HG03066 (cell line): Measurements from ENCODE around the gene CHCHD6.

ENCODE experiments used
- ATAC-seq: cut with Tn5 transposase; IDR thresholded peaks from one replicate; pipeline ENCODE4 v1.9.1; 2021; ENCODE audit warnings: low read depth; ENCODE audit not compliant: unreplicated experiment

The CHCHD6 gene

DNA sequence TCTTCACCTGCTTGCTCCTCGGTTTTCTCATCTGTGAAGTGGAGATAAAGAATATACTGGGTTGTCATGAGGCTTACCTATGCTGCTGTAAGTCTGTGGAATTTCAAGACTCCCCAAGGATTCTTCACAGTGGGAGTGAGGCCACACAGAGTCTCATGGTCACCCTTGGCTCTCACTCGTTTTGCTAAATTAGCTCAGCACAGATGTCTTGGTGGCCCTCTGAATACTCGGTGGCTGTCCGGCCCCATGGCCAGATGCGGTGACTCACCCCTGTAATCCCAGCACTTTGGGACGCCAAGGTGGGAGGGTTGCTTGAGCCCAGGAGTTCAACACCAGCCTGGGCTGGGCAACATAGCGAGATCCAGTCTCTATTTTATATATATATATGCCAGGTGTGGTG is 5.0 kb upstream of the CHCHD6 start:
- no peak for ATAC-seq

DNA sequence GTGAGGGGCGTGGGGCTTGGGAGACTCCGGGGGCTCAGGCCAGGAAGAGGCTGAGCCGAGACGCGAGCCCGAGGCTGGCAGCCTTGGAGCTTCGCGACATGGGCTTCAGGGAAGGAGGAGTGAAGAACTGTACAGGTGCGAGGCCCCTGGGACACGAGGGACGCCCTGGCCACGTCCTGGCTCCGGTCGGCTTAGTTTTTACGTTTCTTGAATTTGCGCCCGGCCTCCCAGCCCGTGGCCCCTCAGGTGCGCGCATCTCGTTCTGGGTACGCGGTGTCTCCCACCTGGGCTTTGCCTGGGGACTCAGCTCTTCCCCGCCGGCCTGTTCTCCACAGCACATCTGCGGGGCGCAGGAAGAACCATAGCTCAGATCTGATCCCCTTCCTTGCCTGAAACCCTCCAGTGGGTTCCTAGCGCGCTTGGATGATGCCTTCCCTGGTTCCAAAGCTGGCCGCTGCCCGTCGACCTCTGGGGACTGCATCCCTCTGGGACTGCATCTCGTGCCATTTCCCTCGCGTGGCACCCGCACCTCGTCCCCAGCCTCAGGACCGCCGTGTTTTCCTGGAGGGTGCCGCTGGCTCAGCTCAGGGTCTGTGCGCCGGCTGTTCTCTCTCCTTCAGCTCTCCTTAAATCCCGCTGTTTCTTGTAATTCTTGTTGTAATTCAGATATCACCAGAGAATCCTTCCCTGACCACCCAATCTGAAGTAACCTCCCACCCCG is 614 bp downstream of the CHCHD6 start:
- no peak for ATAC-seq

DNA sequence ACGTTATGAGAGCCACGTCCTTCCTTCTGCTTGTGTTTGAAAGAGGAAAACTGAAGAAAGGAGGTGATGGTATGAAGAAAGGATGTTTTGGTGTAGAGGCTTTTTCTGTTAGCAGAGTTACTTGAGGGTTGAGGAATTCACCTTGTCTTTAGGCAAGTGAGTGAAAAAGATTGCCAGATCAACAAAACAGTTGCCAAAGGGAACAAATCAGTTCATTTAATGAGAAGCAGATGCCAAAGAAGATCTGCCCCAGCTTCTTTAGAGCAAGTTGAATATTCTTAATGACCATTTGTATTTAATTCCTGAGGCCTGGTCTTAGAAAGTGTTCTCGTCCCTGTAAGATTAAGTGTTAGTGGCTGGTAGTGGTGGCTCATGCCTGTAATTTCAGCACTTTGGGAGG is 2.6 kb downstream of the CHCHD6 start:
- no peak for ATAC-seq

DNA sequence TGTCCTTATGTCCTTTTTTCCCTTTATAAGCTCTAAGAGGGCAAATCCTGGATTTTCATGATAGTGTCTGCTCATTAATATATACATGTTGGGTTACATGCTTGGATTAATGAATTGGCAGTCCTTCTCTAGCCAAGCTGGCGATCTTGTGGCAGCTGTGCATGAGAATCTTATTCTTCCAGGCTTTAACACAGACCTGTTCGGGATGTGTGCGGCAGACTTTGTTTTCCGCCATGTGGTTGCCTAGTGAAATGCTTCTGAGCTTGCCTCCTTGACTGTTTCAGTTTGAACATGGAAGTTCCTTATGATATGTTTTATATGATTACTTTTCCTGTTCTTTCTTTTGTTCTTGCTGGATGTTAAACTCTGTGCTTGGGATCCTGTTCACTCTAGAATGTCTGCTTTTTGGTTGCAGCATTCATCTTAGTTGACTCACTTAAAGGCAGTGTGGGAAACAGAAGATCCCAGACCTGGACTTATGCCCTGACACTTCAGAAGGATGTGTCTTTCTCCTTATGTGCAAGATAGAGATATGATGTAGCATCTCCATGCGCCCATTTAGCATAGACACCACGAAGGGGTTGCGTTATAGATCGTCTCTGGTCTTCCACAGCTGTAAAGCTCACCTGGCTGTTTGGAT is 7.2 kb downstream of the CHCHD6 start:
- ATAC-seq = no peak

DNA sequence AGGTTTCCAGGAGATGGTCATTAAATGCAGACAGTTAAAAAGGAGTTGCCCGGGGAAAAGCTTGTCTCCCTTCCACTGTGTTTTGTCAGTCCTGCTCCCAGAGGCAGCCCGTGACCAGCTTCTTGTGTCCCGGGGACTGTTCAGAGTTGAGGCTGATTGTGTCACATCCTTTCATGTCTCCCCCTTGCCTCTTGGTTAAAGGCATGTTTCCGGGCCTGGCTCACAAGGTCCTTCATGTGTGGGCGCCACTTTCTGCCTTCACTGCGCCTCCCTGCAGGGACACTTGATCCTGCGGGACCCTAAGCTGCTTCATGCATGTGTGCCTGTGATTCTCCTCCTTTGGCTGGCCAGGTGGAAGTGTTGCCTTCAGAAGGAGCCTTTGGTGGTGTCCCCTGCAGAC is 9.2 kb downstream of the CHCHD6 start:
- ATAC-seq = no peak

DNA sequence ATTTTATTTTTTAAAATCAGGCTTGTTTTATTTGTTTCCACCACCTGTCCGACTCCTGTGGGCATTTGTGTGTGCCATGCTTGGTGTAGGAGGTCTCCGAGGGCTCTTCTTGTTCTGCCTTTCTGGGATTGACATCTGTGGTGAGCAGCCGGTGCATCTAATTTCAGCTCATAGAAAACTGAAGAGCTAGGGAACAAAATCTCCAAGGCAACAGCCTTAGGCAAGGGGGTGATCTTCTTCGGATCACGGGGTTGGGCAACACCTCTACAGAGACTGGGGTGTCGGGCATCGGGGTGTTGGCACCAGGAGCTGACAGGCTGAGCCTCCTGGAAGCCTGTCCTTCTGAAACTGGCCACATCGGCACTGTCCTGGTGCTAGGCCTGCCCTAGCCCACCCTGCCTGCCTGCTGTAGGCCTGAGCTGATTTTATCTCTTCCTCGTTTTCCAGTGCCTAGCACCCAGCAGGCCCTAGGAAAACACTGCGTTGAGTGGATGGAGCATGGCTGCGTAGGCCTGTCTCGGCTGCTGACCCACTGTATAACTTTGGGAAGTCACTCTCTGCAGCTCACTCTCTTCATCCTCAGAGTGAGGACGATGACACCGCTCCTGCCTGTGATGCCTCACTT is 10.3 kb downstream of the CHCHD6 start:
- no peak for ATAC-seq

DNA sequence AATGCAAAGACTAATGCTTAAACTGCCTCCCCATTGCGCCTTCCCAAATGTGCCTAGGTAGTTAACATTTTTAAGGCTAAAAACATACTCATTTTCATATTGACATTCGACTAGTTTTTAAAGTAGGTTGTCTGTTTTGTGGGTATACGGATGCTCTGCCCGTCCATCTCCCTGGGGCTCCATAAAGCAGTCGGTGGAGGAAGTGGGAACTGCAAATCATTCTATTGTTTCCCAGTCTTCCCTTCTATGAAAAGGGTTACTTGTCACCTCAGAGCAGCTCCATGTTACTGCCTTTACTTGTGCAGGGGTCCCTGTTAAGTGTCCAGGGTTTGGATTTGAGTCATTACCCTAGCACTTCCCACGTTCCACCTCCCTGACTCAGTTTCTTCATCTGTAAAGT is 10.9 kb downstream of the CHCHD6 start:
- ATAC-seq = no peak

DNA sequence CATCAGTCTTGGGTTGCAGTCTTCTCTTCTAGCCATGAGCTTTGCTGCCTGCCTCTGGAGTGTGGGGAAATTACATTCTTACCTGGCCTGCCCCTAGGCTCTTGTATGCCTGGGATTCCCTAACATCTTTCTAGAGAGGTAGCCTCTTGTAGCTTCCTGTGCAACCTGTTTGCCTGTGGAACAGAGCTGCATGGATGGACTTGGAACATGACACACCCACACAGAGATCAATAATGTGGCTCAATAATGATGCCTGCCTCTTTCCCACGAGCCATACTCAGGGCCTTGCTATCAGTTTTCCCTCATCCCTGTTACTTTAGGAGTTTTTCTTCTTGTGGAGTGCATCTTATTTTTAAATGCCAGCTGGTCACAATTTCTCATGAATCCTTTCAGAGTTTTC is 11.4 kb downstream of the CHCHD6 start:
- ATAC-seq = no peak

DNA sequence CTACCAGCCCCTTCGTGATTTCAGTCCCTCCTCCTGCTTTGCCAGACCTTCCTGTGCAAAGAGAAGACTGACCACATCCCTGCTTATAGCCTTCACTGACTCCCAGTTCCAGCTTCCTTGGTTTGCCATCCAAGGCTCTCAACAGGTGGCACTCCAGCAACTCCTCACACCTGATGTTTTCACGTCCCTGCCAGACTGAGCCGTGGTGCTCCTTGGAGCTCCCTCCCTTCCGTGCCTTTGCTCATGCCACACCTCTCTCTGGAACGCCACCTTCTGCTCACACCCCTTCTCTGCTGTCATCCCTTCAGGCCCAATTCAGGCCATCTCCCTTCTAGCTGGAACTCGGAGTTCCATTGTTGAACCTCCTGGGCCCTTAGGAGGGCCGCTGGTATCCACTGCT is 12.0 kb downstream of the CHCHD6 start:
- no peak for ATAC-seq

DNA sequence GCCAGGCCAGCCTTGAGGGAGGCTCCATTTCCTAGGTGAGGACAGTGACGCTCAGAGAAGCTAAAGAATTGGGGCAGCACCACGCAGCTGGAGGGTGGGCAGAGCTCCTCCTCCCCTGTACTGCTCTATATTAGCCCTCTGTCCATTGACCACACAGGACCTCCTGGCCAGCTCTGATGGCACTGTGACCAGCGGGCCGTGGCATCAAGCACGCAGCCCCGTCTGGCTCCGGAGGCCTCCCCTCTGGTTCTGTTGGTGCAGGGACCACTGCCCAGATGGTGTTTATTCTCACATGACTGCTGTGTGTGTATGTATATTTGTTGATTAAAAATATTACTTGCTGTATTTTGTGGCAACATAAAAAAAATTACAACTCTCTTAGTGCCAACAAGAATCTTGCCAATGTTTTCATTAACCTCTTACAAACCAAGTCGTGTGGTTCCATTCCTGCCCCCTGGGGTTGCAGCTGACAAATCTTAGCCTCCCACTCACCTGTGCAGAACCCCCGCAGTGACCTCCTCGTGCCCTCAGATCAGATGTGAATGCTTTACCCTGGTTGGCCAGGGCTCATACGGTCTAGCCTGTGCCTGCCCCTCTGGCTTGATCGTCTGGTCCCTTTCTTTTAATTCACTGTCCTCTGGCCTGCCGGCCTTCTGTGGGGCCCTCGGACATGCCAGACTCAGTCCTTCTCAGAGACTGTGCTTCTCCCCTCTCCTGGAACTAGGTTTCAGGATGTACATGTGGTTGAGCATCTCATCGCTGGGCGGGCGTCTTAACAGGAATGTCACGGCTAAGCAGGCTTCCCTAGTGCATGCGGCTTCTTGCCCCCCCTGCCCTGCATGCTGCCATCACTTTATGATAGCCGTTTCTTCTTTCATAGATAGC is 14.8 kb downstream of the CHCHD6 start:
- ATAC-seq = no peak

DNA sequence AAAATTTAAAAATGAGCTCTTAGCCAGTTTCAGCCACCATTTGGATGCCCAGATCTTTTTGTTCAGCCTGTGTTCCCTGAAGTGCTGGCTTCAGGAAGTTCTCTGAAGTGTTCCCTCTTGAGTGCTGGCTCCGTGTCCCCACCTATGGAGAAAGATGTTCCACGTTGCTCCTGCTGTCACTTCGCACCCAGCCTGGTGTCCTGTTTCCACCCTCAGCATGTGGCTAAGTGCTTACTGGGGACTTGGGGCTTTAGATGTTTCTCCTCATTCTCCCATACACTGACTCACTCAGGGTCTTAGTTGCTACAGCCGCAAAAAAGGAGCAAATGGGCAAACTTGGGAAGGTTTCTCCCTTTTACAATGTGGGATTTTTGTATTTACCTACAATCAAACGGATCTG is 16.6 kb downstream of the CHCHD6 start:
- ATAC-seq = no peak

DNA sequence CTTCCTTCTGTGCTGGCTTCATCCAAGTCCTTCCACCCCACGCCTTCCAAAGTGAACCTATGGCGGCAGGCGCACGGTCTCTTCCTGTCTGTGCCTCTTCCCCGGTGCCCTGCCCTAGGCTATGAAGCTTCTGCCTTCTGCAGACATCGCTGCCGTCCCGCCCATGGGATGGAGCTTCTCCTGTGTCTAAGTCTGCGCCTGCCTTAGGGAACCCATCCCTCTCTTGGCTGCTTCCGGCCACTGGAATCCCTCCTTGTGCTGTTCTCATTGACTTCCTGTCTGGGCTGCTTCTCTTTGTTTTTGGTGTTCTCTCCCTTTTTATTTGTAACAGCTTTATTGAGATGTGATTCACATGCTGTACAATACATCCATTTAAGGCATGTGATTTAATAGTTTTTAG is 17.2 kb downstream of the CHCHD6 start:
- no peak for ATAC-seq

DNA sequence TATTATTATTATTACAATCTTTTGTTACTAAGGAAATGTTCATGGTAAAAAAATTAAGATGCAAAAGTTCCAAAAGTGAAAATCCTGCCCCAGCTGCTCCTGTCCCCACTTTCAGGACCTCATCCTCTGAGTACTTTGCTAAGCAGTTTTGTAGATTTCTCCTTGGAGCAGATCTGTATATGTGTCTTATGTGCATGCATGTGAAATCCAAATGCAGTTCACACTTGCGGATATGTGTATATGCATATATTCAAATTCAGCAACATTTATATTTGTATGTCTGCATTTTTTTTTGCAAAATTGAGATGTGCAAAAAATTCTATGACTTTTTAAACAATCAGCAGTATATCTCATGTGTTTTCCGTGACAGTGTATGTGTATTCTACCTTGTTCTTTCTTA is 19.2 kb downstream of the CHCHD6 start:
- ATAC-seq = no peak

DNA sequence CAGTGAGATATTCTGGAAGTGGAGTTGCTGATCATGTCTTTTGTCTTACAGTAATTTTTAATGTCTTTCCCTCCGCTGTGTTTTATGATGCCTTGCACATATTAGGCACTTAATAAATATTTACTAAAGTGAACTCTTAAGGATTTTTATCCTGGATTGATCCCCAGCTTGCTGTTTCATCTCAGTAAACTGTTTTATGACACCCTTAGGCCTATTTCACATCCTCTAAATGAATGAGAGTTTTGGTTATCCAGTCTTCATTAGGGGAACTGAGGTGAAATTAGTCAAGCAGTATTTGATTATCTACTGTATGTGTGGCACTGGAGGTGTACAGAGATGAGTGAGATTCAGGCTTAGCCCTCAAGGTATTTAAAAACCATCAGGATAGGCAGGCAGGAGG is 19.8 kb downstream of the CHCHD6 start:
- ATAC-seq = no peak

DNA sequence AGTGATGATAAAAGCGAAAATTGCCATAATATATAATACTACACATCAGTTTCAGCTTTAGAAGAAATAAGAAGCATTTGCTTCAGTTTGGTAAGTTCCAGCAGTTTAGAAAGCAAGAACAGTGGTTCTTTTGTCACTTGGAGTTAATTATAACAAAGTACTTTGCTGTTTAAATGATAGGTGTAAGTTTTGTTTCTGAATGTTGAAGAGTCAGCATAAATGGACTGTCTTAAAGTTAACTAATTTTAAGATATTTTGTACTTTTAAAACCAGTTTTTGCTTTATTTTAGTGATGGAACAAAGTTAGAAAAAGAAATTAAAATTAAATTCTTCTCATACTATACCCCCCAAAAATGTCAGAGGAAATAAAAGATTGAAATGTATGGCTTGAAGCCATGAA is 24.6 kb downstream of the CHCHD6 start:
- no peak for ATAC-seq

DNA sequence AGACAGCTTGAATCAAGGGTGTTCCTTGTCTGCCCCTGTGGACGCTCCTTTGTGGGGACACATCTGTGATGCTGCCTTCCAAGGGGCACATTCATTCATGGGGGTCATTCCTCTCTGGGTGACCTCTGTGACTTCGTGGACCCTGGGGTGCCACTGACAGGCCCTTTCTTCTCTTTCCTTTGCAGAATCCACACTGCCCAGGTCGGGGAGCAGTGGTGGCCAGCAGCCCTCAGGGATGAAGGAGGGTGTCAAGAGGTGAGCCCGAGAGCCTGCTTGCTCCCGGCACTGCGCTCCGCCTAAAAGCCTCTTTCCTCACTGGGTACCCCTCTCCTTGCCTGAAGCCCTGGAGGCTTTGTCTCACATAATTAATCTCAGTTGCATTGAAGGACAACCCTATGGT is 26.3 kb downstream of the CHCHD6 start:
- no peak for ATAC-seq

DNA sequence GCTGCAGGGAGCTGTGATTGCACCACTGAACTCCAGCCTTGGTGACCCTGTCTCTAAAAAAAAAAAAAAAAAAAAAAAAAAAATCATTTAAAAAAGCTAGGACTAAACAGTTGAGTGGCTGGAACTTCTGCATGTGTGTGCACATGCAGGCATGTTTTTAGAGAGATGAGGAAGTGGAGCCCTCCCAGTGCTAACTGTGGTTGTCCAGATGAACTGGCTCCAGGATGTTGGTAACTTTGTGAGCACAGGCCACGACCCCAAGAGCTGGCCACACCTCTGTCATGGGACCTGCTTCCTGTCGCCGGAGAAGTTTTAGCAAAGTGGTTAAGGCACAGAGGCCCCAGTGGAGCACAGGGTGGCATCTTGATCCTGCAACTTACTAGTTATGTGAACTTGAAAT is 27.0 kb downstream of the CHCHD6 start:
- no peak for ATAC-seq

DNA sequence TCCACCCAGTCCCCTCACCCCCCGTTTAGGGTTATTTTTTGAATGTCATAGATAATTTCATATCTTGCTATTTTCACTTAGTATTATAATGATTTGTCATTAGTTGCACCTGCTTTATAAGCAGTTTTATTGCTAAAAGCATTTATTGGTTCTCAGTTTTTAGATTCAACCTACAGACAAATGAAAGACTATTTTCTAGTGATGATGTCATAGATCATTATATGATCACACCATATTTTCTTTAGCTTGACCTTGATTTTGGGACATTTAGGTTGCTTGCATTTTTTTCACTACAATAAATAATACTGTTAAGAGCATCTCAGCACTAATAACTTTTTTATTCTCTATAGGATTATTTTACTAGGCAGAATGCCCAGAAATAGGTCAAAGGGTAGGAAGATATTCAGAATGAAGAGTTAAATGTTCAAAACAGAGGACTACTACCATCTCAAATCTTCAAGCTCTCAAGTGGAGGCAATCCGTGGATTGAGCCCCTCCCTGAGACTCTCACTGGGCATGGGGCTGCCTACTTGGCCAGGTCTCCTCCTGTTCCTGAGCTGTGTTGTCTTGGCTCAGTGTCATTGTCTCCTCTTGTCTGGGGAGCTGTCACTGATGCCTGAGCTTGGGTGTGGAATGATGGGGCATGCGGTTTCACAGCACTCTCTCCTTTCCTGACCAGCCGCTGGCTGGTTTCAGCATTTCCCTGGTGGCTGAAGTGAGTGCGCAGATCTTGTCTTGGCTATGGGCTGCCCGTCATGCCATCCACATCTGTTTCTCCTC is 28.4 kb downstream of the CHCHD6 start:
- no peak for ATAC-seq

DNA sequence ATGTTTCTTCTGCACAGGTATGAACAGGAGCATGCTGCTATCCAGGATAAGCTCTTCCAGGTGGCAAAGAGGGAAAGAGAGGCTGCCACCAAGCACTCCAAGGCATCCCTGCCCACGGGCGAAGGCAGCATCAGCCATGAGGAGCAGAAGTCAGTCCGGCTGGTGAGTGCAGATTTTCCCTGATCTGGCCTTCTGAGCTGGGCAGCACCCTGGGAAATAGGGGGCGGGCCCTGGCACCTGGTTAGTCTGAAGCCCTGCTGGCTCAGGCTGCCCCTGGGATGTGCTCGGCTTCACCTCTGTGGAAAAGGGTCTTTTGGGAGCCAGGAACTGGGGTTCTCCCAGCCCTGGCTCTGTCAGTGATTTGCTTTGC is 29.0 kb downstream of the CHCHD6 start:
- no peak for ATAC-seq

DNA sequence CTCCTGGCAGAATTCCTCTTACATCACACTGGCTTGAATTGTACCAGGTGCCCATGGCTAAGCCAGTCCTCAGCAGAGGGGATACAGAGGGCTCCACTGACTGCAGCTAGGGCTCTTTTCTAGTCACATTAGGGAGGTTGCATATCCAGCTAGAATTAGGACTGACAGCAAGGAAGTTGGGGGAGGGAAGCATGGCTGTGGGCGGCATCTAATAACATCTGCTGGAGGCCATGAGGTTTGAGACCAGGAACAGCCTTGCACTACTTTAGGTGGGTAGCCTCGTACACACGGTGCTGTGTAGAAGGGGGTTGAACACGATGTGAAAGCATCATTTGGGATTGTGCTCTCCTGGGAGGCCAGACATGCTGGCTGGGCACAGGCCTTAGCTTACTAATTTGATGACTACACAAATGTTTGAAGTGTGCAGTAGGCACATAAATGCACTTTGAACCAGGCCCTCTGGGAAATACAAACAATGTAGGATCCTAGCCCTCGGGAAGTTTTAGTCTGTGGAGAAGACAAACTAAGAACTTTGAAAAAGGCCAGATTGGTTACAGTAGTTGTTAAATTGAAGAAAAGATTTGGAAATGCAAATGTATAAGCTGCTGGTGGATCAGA is 30.2 kb downstream of the CHCHD6 start:
- ATAC-seq = no peak
